Epithelial cell of proximal tubule (primary cell): ENCODE measurements around the gene MAPK8IP1. TPM values are rescaled to one million over a fixed set of nuclear protein-coding genes. Genes with fewer than 3 reads are reported as not detected.
A peak's percentile ranks its signal among the peaks of the same experiment; 100 is the strongest.

ENCODE experiments used
- DNase-seq: peaks from one replicate; pipeline ENCODE4 v3.0.0-alpha.2; 2011; ENCODE audit warnings: low read depth
- H3K4me3 ChIP-seq: 2 replicates; pipeline ENCODE4 v1.5.1; 2011; ENCODE audit warnings: low read depth, mild to moderate bottlenecking, low read length
- total RNA-seq: library from RNA; depleted of rRNA; stranded (reverse); fragments of >200 nt; gene quantifications from 2 replicates; pipeline ENCODE4 v1.2.3, GENCODE V29; 2015
- TF ChIP-seq, protein P1 (sequence below): conservative IDR thresholded peaks from 2 replicates; pipeline ENCODE4 v1.5.1; 2012; ENCODE audit warnings: low read depth, mild to moderate bottlenecking, low read length

MAPK8IP1 gene
- total RNA-seq, 1 donor from 2014 or later, result 10.1 TPM

DNA sequence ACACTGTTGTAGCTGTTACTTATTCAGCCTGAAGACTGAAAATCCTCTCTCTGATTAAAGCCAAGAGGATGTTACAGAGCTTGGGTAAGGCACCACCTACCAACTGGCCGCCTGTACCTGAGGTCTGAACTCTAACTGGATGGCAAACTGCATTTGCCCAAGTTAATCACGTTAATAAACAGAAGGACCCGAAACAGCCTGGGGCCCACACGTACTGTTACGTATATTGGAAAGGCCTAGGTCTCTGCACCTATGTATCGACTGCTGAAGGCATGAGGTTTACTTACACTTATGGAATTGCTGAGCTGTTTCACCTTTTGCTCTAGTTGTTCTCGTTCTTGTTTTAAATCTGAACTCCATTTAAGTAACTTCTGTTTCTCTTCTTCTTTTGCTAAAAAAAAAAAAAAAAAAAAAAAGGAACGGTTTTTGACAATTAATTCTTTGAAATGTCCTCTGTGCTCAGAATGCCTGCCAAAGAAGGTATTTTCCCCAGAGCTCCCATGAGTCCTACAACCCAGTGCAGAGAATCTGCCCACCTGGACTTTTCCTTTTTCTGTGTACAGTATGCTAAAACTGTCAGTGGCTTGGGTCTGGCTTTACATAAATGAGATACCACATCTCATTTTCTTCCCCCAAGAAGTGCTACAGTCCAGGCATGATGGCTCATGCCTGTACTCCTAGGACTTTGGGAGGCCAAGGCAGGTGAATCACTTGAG lies 50.1 kb downstream of the MAPK8IP1 start:
- DNase-seq, result no peak
- TF ChIP-seq, protein P1, sequence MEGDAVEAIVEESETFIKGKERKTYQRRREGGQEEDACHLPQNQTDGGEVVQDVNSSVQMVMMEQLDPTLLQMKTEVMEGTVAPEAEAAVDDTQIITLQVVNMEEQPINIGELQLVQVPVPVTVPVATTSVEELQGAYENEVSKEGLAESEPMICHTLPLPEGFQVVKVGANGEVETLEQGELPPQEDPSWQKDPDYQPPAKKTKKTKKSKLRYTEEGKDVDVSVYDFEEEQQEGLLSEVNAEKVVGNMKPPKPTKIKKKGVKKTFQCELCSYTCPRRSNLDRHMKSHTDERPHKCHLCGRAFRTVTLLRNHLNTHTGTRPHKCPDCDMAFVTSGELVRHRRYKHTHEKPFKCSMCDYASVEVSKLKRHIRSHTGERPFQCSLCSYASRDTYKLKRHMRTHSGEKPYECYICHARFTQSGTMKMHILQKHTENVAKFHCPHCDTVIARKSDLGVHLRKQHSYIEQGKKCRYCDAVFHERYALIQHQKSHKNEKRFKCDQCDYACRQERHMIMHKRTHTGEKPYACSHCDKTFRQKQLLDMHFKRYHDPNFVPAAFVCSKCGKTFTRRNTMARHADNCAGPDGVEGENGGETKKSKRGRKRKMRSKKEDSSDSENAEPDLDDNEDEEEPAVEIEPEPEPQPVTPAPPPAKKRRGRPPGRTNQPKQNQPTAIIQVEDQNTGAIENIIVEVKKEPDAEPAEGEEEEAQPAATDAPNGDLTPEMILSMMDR, result no peak
- no peak overlapping the region for H3K4me3 ChIP-seq

DNA sequence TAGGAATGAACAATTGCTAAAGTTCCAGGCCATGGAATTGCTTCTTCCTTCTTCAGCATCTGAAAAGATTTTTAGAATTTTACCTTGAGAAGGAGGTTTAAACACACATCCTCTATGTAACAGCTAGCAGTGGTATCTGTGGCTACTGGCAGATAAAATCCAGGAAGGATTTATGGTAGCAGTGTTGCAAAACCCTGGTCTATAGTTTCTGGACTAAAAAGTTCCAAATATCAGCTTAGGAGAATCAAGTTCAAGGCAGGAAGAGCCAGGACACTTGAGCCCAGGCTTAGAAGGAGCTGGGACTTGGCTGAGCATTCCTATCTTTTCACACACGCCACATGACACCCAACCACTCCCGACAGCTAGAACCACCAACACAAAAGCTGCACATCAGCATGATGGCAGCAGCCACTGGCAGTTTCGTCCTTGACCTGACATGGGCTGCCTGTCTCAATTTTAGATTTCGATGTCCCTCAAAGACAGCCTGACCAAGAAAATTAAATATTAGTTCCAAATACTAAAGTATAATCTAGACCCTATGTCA lies 51.1 kb downstream of the MAPK8IP1 start:
- TF ChIP-seq, protein P1, result no peak
- H3K4me3 ChIP-seq, result no peak overlapping the region
- DNase-seq, result no peak

DNA sequence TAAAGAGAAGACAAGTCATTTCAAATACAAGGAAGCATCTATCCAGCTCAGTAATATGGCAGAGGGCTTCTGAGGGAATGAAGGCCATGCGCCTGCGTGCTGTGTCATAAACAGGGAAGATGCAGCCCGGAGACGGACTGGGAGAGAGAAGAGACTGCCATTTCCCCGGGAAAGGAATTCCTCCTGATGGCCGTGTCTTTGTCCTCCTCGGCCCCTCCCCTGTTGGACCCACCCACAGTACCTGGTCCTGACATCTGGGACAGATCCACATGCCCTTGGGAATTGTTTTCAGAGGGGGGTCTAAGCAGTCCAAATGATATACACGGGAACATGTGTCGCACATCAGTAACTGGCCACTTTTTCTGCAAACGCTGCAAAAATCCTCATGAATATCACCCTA lies 52.5 kb downstream of the MAPK8IP1 start:
- no peak for DNase-seq

DNA sequence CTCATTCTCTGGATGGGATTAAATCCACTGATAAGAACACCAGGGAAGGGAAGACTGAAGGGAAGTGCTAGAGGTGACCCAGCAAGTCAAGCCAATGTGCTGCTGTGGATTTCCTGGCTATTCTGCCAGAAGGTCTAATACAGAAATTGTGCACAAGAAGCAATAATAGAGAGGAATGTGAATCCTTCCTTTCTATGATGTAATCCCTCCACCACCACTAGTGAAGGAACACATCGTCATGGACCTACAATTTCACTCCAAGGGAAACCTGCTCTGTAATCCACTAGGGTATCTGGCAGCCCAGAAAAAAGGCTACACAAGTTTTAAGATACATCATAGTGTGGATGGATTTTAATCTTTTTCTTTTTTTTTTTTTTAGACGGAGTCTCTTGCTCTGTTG lies 54.4 kb downstream of the MAPK8IP1 start:
- no peak for DNase-seq
- H3K4me3 ChIP-seq, result no peak overlapping the region
- TF ChIP-seq, protein P1, result no peak

More for the DNA sequence above, 52.5 kb downstream of the MAPK8IP1 start:
- H3K4me3 ChIP-seq, result no peak overlapping the region
- TF ChIP-seq, protein P1, result no peak

DNA sequence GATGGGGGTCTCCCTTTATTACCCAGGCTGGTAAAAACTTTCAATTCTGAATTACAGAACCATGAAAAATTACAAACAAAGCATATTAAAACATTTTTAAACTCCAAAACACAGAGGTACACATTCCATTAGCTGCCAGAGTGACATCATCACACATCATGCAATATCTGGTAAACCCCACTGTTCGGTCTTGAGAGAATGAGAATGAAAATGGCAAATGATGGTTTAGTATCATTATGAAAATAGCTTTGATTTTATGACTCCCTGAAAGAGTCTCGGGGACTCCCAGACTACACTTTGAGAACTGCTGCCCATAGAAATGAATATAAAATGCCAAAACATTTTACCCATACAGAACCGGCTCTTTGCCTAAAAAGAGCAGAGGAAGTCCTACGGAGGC lies 55.8 kb downstream of the MAPK8IP1 start:
- TF ChIP-seq, protein P1, result no peak
- H3K4me3 ChIP-seq, result no peak overlapping the region
- no peak for DNase-seq

DNA sequence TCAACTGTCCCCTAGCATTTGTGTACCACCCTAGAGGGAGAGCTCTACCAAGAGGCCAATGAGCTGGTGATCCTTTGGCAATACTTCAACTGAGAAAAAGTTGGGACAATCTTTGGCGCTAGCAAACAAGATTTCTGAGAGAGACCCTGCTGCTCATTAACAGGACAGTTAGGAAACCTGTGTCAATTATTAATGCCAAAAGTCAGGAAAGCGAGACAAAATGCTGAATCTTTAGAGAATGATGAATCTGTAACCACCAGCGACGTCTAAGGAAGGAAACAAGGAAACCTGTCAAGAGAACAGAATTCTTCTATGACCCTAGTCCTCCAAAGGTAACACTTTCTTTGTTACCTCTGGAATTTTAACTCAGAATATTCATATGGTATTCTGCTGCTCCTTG lies 56.9 kb downstream of the MAPK8IP1 start:
- TF ChIP-seq, protein P1, result no peak
- no peak overlapping the region for H3K4me3 ChIP-seq
- peak; percentile 72 for DNase-seq
